H9 (cell line): ENCODE measurements around the gene LILRB5. TPM values are rescaled to one million over a fixed set of nuclear protein-coding genes. Genes with fewer than 3 reads are reported as not detected.
"Not testable (repeated sequence)": the region's sequence is repeated elsewhere in the genome, so short reads cannot be mapped to it uniquely, and the experiment has no call there.

Source experiments
- DNase-seq: peaks from one replicate; pipeline ENCODE4 v3.0.0-alpha.2; 2017
- H2AFZ ChIP-seq: one replicate; pipeline ENCODE4 v1.6.1; 2013; ENCODE audit warnings: mild to moderate bottlenecking, low read length, control low read depth, moderate library complexity
- H2AK5ac ChIP-seq: 2 replicates; pipeline ENCODE4 v1.6.1; 2013; ENCODE audit warnings: low read length, control low read depth, mixed read lengths; ENCODE audit not compliant: insufficient read length
- H2BK120ac ChIP-seq: one replicate; pipeline ENCODE4 v1.6.1; 2013; ENCODE audit warnings: low read depth, mild to moderate bottlenecking, low read length, control low read depth, inconsistent platforms; ENCODE audit not compliant: poor library complexity, severe bottlenecking
- H2BK12ac ChIP-seq: 2 replicates; pipeline ENCODE4 v1.6.1; 2013; ENCODE audit warnings: low read length, control low read depth, mixed read lengths, low read depth; ENCODE audit not compliant: insufficient read length
- H2BK15ac ChIP-seq: 2 replicates; pipeline ENCODE4 v1.6.1; 2013; ENCODE audit warnings: low read depth, low read length, control low read depth
- H2BK20ac ChIP-seq: one replicate; pipeline ENCODE4 v1.6.1; 2013; ENCODE audit warnings: low read depth, mild to moderate bottlenecking, low read length, control low read depth, inconsistent platforms; ENCODE audit not compliant: poor library complexity, severe bottlenecking
- H2BK5ac ChIP-seq: 2 replicates; pipeline ENCODE4 v1.6.1; 2013; ENCODE audit warnings: low read length, control low read depth, mixed read lengths; ENCODE audit not compliant: insufficient read length
- H3K14ac ChIP-seq: 2 replicates; pipeline ENCODE4 v1.6.1; 2013; ENCODE audit warnings: low read length, control low read depth; ENCODE audit not compliant: insufficient read depth
- H3K18ac ChIP-seq: 2 replicates; pipeline ENCODE4 v1.6.1; 2013; ENCODE audit warnings: low read depth, mild to moderate bottlenecking, mixed read lengths, low read length, control low read depth; ENCODE audit not compliant: insufficient read length
- H3K23ac ChIP-seq: 2 replicates; pipeline ENCODE4 v1.6.1; 2013; ENCODE audit warnings: low read length, control low read depth, mixed read lengths, low read depth; ENCODE audit not compliant: insufficient read length
- H3K23me2 ChIP-seq: 2 replicates; pipeline ENCODE4 v1.6.1; 2013; ENCODE audit warnings: low read depth, mild to moderate bottlenecking, mixed read lengths, low read length, control low read depth; ENCODE audit not compliant: insufficient read length, poor library complexity, severe bottlenecking
- H3K27ac ChIP-seq: 2 replicates; pipeline ENCODE4 v1.5.1; 2013; ENCODE audit warnings: low read length, control low read depth, mixed read lengths, low read depth; ENCODE audit not compliant: insufficient read length
- H3K27me3 ChIP-seq: 2 replicates; pipeline ENCODE4 v1.6.1; 2013; ENCODE audit warnings: low read length, control low read depth, inconsistent platforms; ENCODE audit not compliant: insufficient read depth
- H3K4ac ChIP-seq: 2 replicates; pipeline ENCODE4 v1.6.1; 2013; ENCODE audit warnings: low read depth, mild to moderate bottlenecking, control low read depth, inconsistent platforms, low read length, moderate library complexity
- H3K4me1 ChIP-seq: 2 replicates; pipeline ENCODE4 v1.6.1; 2013; ENCODE audit warnings: low read length, control low read depth, inconsistent platforms; ENCODE audit not compliant: insufficient read depth
- H3K4me2 ChIP-seq: 2 replicates; pipeline ENCODE4 v1.6.1; 2013; ENCODE audit warnings: low read length, control low read depth, mixed read lengths; ENCODE audit not compliant: insufficient read length, insufficient read depth
- H3K56ac ChIP-seq: 2 replicates; pipeline ENCODE4 v1.6.1; 2013; ENCODE audit warnings: low read depth, mild to moderate bottlenecking, mixed read lengths, low read length, control low read depth; ENCODE audit not compliant: insufficient read length
- H3K79me1 ChIP-seq: 2 replicates; pipeline ENCODE4 v1.6.1; 2013; ENCODE audit warnings: low read depth, mild to moderate bottlenecking, moderate library complexity, low read length, control low read depth, inconsistent platforms; ENCODE audit not compliant: insufficient read depth, poor library complexity, severe bottlenecking
- H3K79me2 ChIP-seq: 2 replicates; pipeline ENCODE4 v1.6.1; 2013; ENCODE audit warnings: low read length, control low read depth, inconsistent platforms; ENCODE audit not compliant: insufficient read depth
- H3K9ac ChIP-seq: 2 replicates; pipeline ENCODE4 v1.6.1; 2013; ENCODE audit warnings: low read length, control low read depth, mixed read lengths; ENCODE audit not compliant: insufficient read length; ENCODE audit errors: extremely low read depth
- H3K9me3 ChIP-seq: one replicate; pipeline ENCODE4 v1.6.1; 2013; ENCODE audit warnings: low read depth, low read length, inconsistent platforms; ENCODE audit not compliant: control insufficient read depth
- H3T11ph ChIP-seq: one replicate; pipeline ENCODE4 v1.6.1; 2013; ENCODE audit warnings: mild to moderate bottlenecking, low read length, control low read depth, inconsistent platforms
- H4K20me1 ChIP-seq: one replicate; pipeline ENCODE4 v1.6.1; 2013; ENCODE audit not compliant: control insufficient read depth, insufficient read length, insufficient read depth
- H4K5ac ChIP-seq: 2 replicates; pipeline ENCODE4 v1.6.1; 2013; ENCODE audit warnings: low read depth, mild to moderate bottlenecking, mixed read lengths, low read length, control low read depth; ENCODE audit not compliant: insufficient read length
- H4K8ac ChIP-seq: replicated peaks from 2 replicates; pipeline ENCODE4 v1.6.1; 2013; ENCODE audit warnings: low read length, control low read depth, mixed read lengths, low read depth; ENCODE audit not compliant: insufficient read length
- H4K91ac ChIP-seq: 2 replicates; pipeline ENCODE4 v1.6.1; 2013; ENCODE audit warnings: low read depth, mild to moderate bottlenecking, moderate library complexity, mixed read lengths, low read length, control low read depth; ENCODE audit not compliant: insufficient read length
- H3K27ac Mint-ChIP-seq, 3 experiments: 2 replicates in 2 of 3; 3 replicates in 1 of 3; pipeline ENCODE4 v1.8.0; 2020 to 2021; ENCODE audit warnings: mixed read lengths in 3 of 3, mild to moderate bottlenecking in 1 of 3, moderate library complexity in 1 of 3
- H3K27me3 Mint-ChIP-seq: 2 replicates; pipeline ENCODE4 v1.8.0; 2021; ENCODE audit warnings: low read depth, mild to moderate bottlenecking, moderate library complexity, mixed read lengths
- H3K36me3 Mint-ChIP-seq, 3 experiments: 2 replicates in 2 of 3; 3 replicates in 1 of 3; pipeline ENCODE4 v1.8.0; 2020 to 2021; ENCODE audit warnings: low read depth in 3 of 3, mixed read lengths in 3 of 3; ENCODE audit not compliant: insufficient read depth in 1 of 3
- H3K4me1 Mint-ChIP-seq, 2 experiments: 2 replicates each; pipeline ENCODE4 v1.8.0; 2020; ENCODE audit warnings: mixed read lengths in 2 of 2
- H3K4me3 Mint-ChIP-seq, 2 experiments: 2 replicates in 1 of 2; 3 replicates in 1 of 2; pipeline ENCODE4 v1.8.0; 2020 to 2021; ENCODE audit warnings: mild to moderate bottlenecking in 2 of 2, mixed read lengths in 2 of 2, moderate library complexity in 1 of 2
- H3K9me3 Mint-ChIP-seq, 2 experiments: 2 replicates in 1 of 2; 3 replicates in 1 of 2; pipeline ENCODE4 v1.8.0; 2020; ENCODE audit warnings: mild to moderate bottlenecking in 2 of 2, mixed read lengths in 2 of 2, moderate library complexity in 1 of 2
- WGBS: extraction: QIAGEN DNeasy Blood & Tissue Kit; methylation state at CpG from one replicate; pipeline ENCODE4 v1.1.7; 2013; ENCODE audit warnings: missing lambda C conversion rate, low lambda C conversion rate, mixed read lengths; ENCODE audit not compliant: insufficient read length; ENCODE audit errors: extremely low coverage; 5-methylcytosine and 5-hydroxymethylcytosine counted together
- total RNA-seq: library from RNA; stranded (reverse); gene quantifications from 2 replicates; pipeline ENCODE4 v1.2.1, GENCODE V29; 2021
- TF ChIP-seq, protein P1 (sequence below): fragments of 200-600 bp; sonication (generic); conservative IDR thresholded peaks from 3 replicates; pipeline ENCODE4 v1.8.0; 2021; ENCODE audit warnings: antibody characterized with exemption, mild to moderate bottlenecking

Gene LILRB5
- total RNA-seq, 1 experiment from 2014 or later: 0.09 TPM

DNA sequence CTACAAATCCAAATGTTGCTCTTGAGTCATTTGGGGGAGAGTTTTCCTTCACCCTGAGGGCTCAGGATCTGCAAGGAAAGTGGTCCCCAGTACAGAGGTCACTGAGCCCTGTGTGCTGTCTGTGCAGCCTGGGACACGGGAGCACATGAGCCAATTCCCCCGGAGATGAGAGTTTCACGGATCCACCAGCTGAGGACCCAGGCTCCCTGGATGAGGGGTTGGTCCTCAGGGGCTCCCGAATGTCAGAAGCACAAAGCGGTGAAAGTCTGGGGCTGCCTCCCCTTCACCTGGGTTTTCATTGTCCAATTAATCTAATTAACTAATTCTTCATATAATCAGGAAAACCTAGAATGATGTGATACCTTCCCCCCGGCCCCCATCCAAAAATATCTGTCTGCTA, 37.5 kb upstream of the LILRB5 start:
- no peaks in the 10 kb centered on the region for H3K79me2 ChIP-seq
- TF ChIP-seq, protein P1, sequence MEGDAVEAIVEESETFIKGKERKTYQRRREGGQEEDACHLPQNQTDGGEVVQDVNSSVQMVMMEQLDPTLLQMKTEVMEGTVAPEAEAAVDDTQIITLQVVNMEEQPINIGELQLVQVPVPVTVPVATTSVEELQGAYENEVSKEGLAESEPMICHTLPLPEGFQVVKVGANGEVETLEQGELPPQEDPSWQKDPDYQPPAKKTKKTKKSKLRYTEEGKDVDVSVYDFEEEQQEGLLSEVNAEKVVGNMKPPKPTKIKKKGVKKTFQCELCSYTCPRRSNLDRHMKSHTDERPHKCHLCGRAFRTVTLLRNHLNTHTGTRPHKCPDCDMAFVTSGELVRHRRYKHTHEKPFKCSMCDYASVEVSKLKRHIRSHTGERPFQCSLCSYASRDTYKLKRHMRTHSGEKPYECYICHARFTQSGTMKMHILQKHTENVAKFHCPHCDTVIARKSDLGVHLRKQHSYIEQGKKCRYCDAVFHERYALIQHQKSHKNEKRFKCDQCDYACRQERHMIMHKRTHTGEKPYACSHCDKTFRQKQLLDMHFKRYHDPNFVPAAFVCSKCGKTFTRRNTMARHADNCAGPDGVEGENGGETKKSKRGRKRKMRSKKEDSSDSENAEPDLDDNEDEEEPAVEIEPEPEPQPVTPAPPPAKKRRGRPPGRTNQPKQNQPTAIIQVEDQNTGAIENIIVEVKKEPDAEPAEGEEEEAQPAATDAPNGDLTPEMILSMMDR: no peak
- peaks cover 56% of the 10 kb centered on the region for H3K27me3 Mint-ChIP-seq
- H2AFZ ChIP-seq: no peak overlapping the region
- H3K36me3 Mint-ChIP-seq: no peaks in the 10 kb centered on the region
- H3K27ac ChIP-seq: no peak overlapping the region
- no peak overlapping the region for H4K91ac ChIP-seq
- DNase-seq: no peak
- no peak overlapping the region for H4K8ac ChIP-seq
- no peak overlapping the region for H3T11ph ChIP-seq
- H2AK5ac ChIP-seq: no peak overlapping the region
- H3K14ac ChIP-seq: no peak overlapping the region
- no peak overlapping the region for H3K18ac ChIP-seq
- H4K20me1 ChIP-seq: no peaks in the 10 kb centered on the region
- H4K5ac ChIP-seq: no peak overlapping the region
- H3K4me1 Mint-ChIP-seq: peaks cover 0 to 12% of the 10 kb centered on the region in 2 experiments; a peak in 2 of 4 replicates
- no peak overlapping the region for H2BK20ac ChIP-seq
- no peak overlapping the region for H3K9ac ChIP-seq
- no peaks in the 10 kb centered on the region for H3K79me1 ChIP-seq
- no peak overlapping the region for H3K4ac ChIP-seq
- no peak overlapping the region for H3K56ac ChIP-seq
- H2BK12ac ChIP-seq: no peak overlapping the region
- no peaks in the 10 kb centered on the region for H3K23me2 ChIP-seq
- no peak overlapping the region for H3K4me2 ChIP-seq
- H3K23ac ChIP-seq: no peak overlapping the region
- H3K4me1 ChIP-seq: no peaks in the 10 kb centered on the region
- H2BK120ac ChIP-seq: no peak overlapping the region
- peaks cover 0 to 43% of the 10 kb centered on the region in 2 experiments; a peak in 2 of 5 replicates for H3K9me3 Mint-ChIP-seq
- H3K27ac Mint-ChIP-seq: no peak overlapping the region
- H3K27me3 ChIP-seq: no peaks in the 10 kb centered on the region; the same call in 1 of the 2 replicates
- no peak overlapping the region for H2BK5ac ChIP-seq
- H2BK15ac ChIP-seq: no peak overlapping the region
- no peak overlapping the region for H3K4me3 Mint-ChIP-seq
- no CpG with 5 or more reads among the region's 6 CpGs for WGBS
- H3K9me3 ChIP-seq: no peaks in the 10 kb centered on the region

DNA sequence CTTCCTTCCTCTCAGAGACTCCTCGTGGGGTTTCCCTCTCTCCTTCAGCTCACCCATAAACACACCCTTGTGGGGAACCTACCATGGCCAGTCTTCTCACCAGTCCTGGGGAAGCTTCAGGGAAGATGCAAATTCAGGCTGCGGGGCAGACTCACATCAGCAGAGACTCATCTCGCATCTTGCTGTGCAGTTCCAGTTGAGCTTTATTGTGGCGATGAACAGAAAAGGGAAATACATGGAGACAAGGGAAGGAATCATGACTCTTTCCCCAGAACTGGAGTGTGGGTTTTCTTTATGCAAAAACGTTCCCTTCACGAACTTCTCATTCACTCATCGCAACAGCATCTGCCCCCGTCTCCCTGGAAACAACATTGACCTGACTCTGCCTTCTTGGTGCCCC, 32.1 kb upstream of the LILRB5 start:
- H3K9me3 Mint-ChIP-seq: peaks cover 0 to 55% of the 10 kb centered on the region in 2 experiments; a peak in 2 of 5 replicates
- not testable (repeated sequence) for H3K79me2 ChIP-seq, H4K5ac ChIP-seq, H2BK12ac ChIP-seq, H3T11ph ChIP-seq, H2AK5ac ChIP-seq, H3K4me2 ChIP-seq, H3K4ac ChIP-seq, H4K91ac ChIP-seq, H3K9ac ChIP-seq, H3K27me3 ChIP-seq, H3K4me1 ChIP-seq, H4K20me1 ChIP-seq, H2BK20ac ChIP-seq, H3K14ac ChIP-seq, H2AFZ ChIP-seq, H3K56ac ChIP-seq, H2BK120ac ChIP-seq, DNase-seq, H3K9me3 ChIP-seq, H3K36me3 Mint-ChIP-seq, H3K18ac ChIP-seq, H3K27ac ChIP-seq, H2BK15ac ChIP-seq, H3K4me3 Mint-ChIP-seq, H2BK5ac ChIP-seq, H3K23ac ChIP-seq, H3K79me1 ChIP-seq, H3K23me2 ChIP-seq, H4K8ac ChIP-seq, H3K27ac Mint-ChIP-seq
- WGBS: no CpG with 5 or more reads among the region's 8 CpGs
- peaks cover 38% of the 10 kb centered on the region for H3K27me3 Mint-ChIP-seq
- H3K4me1 Mint-ChIP-seq: peaks cover 0 to 22% of the 10 kb centered on the region in 2 experiments; a peak in 2 of 4 replicates
